ENCODE measurements around the gene DCP1A.
"Not testable (repeated sequence)": the region's sequence is repeated elsewhere in the genome, so short reads cannot be mapped to it uniquely, and the experiment has no call there.

Gene DCP1A

GRCh38 chr3:53327986-53328385 is 19.4 kb downstream of the DCP1A start:
- not testable (repeated sequence) for DNase-seq

- DNase-seq = no peak
These were observed 23.2 kb downstream of the DCP1A start for GRCh38 chr3:53324105-53324504.

DNA sequence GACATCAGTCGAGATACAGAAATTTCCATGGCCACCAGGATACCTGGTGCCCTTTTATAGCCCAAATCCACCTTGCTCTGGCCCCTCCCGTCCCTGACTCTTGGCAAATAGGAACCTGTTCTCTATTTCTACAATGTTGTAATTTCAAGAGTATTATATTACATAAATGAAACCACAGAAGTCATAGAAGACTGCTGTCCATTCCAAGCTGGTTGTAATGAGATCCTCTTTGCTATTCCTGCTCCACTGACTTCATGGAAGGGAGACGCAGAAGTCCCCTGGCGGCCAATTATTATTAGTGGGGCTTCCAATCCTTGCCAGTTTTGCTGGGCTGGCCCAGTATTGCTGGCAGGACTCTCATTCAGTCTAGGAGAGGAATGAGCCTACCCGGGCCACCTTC is 26.6 kb downstream of the DCP1A start:
- no peak for DNase-seq

- DNase-seq = no peak
These were observed 28.8 kb downstream of the DCP1A start for GRCh38 chr3:53318522-53318921.

DNA sequence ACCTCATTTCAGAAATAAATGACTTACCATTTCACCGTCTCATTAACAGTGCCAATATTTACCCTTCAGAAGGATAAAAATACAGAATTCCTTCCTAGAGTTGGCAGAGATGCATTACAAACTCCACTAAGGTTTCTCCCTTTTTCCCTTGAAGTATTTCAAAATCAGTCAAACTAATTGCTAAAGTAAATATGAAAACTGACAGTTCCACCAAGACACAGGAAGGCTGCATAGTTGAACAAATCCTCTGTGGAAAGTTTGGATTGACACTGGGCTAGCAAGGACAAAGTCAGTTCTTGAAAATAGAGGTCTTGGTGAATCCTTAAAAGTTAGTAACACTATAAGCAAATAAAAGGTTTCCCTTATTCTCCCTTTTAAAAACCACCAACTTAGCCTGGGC is 34.5 kb downstream of the DCP1A start:
- DNase-seq = no peak

GRCh38 chr3:53311882-53312281 is 35.5 kb downstream of the DCP1A start:
- DNase-seq = no peak

DNA sequence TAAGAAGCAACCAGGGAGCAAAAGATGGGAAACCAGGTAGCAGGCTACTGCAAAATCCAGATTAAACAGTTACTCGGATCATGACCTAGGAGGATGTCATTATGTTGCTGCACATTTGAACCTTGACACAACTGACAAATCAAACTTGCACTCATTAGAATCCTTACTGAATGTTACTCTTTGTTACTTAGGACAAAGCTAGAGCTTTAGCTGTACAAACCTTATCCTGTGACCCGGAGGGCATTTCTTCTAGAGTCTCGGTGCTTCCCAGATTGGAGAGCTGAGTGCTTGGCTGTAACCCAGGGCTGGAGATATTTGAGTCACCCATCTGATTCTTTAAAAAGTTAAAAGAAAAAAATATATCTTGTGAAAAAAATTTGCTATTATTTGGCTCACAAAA is 43.4 kb downstream of the DCP1A start:
- no peak for DNase-seq

DNA sequence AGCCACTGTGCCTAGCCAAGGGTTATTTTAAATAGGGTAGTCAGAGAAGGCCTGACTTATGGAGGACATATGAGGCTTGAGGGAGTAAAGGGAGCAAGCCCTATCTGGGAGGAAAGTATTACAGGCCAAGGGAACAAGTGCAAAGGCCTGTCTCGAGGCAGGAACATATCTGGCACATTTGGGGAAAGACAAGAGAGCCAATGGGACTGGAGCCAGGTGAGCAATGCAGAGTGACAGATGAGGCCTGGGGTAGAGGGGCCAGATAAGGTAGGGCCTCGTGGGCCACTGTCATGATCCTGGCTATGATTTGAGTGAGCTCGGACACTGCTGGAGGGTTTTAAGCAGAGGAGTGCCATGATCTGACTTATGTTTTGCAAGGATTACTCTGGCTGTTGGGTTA is 43.8 kb downstream of the DCP1A start:
- no peak for DNase-seq

DNA sequence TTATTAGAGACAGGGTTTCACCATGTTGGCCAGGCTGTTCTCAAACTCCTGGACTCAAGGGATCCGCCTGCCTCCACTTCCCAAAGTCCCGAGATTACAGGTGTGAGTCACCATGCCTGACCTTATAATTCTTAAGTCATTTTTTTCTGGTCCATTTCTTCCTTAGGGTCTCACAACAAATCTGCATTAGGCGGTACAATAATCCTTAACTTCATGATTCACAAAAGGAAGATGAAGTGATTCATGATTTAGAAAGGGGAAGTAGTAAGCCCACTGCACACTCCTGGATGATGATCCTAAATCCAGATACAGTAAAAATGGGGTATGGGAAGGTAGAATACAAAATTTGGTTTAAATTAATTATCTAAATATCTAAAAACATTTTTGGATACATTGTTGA is 46.5 kb downstream of the DCP1A start:
- DNase-seq = no peak

DNA sequence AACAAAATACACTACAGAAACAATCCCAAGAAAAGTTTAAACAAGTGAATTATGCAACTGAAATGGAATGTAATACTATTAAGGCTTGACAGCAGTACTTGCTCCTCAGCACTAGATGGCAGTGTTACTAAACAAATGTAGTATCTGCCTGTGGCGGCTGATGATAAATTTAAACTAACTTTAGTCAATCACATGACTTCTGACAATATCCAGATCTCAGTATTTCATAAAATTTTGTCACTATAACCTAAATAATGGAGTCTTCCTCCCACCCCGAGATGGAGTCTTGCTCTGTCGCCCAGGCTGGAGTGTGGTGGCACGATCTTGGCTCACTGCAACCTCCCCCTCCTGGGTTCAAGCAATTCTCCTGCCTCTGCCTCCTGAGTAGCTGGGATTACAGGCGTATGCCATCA is 47.7 kb downstream of the DCP1A start:
- DNase-seq = not testable (repeated sequence)

DNA sequence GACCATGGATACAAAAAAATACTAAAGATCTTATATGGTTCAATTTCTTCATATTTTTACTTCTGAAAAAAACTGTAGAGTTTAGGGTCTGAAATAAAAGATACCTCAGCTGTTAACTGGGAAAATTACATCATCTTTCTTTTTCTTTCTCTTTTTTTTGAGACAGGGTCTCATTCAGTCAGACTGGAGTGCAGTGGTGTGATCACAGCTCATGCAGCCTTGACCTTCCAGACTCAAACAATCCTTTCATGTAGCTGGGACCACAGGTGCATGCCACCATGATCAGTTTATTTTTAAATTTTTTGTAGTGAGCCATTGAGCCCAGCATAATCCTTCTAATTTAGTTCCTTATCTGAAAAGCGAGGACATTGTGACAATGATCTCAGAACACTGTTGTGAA is 51.9 kb downstream of the DCP1A start:
- no peak for DNase-seq

- no peak for DNase-seq
These were observed 53.5 kb downstream of the DCP1A start for GRCh38 chr3:53293867-53294266.

GRCh38 chr3:53288214-53288613 is 59.1 kb downstream of the DCP1A start:
- no peak for DNase-seq

DNA sequence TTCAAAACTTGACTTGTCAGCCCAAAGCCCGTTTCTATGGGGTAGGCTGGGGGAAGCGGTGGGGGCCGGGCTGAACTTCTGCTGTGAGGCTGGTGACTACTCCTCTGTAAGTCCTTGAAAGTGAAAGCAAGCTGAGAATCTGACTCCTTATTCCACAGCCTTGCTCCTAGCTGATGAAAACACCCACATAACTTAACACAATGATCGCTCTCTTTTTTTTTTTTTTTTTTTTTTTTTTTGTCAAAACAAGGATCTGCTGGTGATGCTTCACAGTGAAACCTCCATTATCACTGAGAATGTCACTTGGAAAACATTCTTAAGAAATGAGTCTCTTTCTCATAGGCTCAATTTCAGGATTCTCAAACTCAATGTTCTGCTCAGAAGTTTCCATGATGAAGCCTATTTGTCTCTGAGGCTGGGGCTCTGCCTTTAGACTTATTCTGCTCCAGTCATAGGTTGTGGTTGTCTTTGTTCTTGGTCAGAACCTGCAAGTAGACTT is 60.2 kb downstream of the DCP1A start:
- DNase-seq = no peak

- no peak for DNase-seq
These were observed 60.6 kb downstream of the DCP1A start for GRCh38 chr3:53286727-53287126.

DNA sequence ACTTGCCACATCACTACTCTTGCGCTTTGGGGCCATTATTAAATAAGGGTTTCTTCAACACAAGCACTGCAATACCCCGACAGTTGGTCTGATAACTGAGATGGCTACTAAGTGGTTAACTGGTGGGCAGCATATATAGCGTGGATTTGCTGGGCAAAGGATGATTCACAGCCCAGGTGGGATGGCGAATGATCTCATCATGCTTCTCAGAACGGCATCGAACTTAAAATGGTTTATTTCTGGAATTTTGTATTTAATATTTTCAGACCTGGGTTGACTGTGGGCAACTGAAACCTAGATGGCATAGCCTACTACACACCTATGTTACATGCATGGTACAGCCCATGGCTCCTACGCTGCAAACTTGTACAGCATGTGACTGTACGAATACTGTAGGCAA is 64.8 kb downstream of the DCP1A start:
- DNase-seq = no peak

DNA sequence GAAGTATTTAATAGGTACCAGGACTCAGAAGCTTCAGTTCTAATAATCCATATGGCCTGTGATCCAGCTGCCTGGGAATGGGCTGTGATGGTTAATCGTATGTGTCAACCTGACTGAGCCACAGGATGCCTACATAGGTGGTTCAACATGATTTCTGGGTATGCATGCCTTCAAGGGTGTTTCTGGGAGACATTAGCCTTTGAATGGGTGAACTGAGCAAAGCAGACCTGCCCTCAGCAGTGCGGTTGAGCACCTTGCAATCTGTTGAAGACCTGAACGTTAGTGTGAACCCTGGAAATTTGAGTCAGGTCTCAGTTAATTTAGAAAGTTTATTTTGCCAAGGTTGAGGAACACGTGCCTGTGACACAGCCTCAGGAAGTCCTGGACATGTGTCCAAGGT is 68.7 kb downstream of the DCP1A start:
- no peak for DNase-seq

DNA sequence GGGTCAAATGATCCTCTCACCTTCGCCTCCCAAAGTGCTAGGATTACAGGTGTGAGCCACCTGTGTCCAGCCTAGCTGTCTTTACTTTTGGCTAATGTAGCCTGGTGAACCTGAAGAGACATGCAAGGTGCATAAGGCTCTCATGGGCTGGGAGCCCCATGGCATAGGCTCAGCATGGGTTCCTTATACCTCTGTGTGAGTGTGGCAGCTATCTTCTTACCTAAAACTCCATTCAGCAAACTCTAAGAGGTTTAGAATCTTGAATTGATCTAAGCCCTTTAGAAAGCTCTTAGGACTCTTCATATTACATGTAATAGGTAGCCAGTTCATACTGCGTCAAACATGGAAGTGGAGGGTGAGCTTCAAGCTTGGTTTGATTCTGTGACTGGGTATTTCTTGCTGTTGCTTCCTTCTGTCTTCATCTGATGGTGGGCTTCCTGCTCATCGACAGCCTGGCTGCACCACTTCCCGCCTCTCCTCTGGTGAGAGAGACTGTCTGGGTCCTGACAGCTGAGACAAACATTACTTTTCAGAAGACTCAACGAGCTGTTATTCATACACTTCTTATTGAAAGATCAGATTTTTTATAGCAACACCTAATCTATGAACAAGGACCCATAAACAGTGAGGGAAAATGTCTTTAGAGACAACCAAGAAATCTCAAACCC is 72.3 kb downstream of the DCP1A start:
- no peak for DNase-seq

GRCh38 chr3:53273146-53273670 is 74.1 kb downstream of the DCP1A start:
- no peak for DNase-seq

GRCh38 chr3:53269888-53270880 is 77.2 kb downstream of the DCP1A start:
- DNase-seq = no peak

DNA sequence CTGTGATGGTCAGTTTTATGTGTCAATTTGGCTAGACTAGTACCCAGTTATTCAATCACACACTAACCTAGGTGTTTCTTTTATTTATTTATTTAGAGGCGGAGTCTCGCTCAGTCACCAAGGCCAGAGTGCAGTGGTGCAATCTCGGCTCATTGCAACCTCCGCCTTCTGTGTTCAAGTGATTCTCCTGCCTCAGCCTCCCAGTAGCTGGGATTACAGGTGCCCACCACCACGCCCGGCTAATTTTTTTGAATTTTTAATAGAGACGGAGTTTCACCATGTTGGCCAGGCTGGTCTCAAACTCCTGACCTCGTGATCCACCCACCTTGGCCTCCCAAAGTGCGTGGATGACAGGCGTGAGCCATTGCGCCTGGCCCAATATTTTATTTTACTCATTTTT is 78.2 kb downstream of the DCP1A start:
- not testable (repeated sequence) for DNase-seq

GRCh38 chr3:53267766-53268165 is 79.6 kb downstream of the DCP1A start:
- DNase-seq = no peak

GRCh38 chr3:53264718-53265117 is 82.6 kb downstream of the DCP1A start:
- no peak for DNase-seq

- DNase-seq = no peak
These were observed 83.4 kb downstream of the DCP1A start for GRCh38 chr3:53263907-53264306.
